Measurements from ENCODE around the gene ADAMTS16.

The ADAMTS16 gene

DNA sequence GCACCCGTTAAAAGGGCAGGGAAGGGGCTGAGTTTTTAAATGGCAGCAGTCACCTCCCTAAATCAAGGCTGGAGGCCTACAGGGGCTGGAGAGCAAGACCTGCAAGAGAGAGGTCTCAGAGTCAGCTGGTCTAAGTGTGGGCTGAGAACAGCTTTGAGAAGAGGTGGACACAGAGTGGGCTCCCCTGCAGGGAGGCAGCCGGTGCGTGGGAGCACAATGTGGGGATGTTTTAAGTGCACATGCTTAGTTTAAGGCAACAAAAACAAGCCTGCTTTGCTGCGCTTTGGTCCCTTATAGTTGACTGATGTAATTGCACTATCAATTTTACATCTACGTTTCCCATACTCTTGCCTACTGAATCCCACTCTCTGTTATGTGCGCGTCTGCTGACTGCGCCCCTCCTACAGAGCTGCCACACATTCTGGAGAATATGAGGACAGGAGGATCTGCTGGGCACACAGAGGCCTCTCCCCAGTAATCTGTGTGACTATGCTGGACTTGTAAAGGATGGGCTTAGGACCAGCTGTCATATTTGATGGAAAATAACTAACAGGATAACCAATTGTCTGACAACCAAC, 220.3 kb downstream of the ADAMTS16 start:
- DNase-seq (ENCODE audit: low spot score): no peak
- TF ChIP-seq, protein P1, sequence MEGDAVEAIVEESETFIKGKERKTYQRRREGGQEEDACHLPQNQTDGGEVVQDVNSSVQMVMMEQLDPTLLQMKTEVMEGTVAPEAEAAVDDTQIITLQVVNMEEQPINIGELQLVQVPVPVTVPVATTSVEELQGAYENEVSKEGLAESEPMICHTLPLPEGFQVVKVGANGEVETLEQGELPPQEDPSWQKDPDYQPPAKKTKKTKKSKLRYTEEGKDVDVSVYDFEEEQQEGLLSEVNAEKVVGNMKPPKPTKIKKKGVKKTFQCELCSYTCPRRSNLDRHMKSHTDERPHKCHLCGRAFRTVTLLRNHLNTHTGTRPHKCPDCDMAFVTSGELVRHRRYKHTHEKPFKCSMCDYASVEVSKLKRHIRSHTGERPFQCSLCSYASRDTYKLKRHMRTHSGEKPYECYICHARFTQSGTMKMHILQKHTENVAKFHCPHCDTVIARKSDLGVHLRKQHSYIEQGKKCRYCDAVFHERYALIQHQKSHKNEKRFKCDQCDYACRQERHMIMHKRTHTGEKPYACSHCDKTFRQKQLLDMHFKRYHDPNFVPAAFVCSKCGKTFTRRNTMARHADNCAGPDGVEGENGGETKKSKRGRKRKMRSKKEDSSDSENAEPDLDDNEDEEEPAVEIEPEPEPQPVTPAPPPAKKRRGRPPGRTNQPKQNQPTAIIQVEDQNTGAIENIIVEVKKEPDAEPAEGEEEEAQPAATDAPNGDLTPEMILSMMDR (IDR thresholded peaks at IDR 0.05): no peak
- no peak overlapping the region for H3K4me3 ChIP-seq
- no peak overlapping the region for H3K27ac ChIP-seq

DNA sequence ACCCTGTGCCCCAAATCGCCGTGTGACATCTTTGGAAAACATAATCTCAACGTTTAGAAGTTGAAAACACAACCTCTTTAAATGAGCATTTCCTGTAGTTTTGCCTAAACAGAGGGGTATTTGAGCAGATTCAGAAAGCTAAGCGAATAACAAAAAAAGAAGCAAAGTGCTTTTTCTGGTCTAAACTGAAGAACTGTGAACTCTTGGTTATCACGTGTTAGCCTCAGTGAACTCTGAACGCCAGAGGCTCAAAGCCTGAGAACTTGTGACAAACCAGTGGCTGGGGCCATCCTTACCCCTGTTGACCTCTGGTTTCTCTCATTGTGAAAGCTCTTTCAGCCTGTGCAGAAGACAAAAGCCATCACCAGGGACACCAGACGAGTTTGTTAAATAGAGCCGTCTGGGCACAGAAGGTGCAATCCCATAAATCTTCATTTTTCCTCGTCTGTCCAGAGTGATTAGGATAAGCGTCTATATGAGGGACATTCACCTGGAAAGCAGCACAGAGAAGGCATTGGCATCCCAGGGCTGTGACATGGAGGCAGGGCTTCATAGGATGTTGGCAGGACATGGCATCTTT, 220.9 kb downstream of the ADAMTS16 start:
- TF ChIP-seq, protein P1 (IDR thresholded peaks at IDR 0.05): no peak
- Histone ChIP-seq H3K4me3 (no peak overlapping the region), H3K27ac (no peak overlapping the region)
- DNase-seq (ENCODE audit: low spot score): no peak

DNA sequence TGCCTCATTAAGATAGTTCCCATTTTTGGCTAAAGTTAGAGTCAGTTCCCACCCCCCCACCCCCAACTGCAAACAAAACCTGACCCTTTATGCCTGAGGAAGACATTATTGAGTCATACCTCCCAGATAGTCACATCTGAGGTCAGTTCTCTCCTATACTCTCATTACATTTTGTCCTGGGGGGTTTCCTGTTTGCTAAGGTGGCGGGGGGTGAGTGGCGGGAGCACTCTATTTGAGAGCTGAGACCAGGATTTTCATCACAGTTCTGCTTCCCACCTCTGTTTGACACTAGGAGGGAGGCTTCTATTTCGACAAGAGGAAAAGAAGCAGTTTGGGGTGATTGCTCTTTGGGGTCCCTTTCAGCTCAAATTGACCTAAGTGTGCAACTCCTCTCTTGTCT, 222.9 kb downstream of the ADAMTS16 start:
- no peak for DNase-seq (ENCODE audit: low spot score)
- H3K4me3 ChIP-seq: no peak overlapping the region
- no peak overlapping the region for H3K27ac ChIP-seq
- TF ChIP-seq, protein P1 (IDR thresholded peaks at IDR 0.05): no peak

DNA sequence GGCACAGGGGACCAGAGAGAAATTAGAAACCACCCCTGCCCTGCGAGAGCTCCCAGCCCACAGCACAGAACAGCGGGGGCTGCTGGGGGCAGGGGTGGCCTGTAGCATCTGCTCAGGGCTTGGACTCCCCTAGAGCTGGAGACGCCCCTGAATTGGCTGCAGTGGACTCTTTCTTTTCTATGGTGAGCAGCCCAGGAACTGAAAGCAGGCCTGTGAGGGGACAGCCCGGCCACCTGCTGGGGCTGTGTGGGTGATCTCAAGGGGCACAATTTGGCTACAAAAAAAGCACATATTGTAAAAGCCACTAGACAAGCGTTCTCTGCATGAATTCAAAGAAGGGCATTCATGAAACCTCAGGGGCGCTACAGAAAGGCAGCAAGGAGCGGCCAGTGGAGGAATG, 224.8 kb downstream of the ADAMTS16 start:
- TF ChIP-seq, protein P1 (IDR thresholded peaks at IDR 0.05): no peak
- no peak overlapping the region for H3K27ac ChIP-seq
- H3K4me3 ChIP-seq: no peak overlapping the region
- DNase-seq (ENCODE audit: low spot score): no peak

DNA sequence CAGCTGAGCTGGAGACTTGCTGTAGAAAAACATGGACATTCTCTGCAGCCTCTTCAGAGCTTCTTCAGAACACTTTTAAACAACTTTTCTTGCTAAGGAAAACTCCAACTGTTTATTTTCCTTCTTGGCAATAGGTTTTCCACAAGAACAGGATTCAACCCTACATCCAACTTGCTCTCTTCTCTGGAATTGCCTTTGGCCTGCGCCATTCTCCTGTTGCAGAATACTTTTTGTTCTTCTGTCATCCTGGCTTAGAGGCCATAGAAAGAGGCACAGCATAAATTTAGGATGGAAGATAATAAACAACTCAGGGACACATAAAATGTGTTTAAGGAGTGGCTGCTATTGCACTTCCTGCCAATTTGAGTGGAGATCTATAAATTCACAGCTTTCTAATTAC, 227.6 kb downstream of the ADAMTS16 start:
- no peak for DNase-seq (ENCODE audit: low spot score)
- TF ChIP-seq, protein P1 (IDR thresholded peaks at IDR 0.05): no peak
- H3K4me3 ChIP-seq: no peak overlapping the region
- no peak overlapping the region for H3K27ac ChIP-seq

DNA sequence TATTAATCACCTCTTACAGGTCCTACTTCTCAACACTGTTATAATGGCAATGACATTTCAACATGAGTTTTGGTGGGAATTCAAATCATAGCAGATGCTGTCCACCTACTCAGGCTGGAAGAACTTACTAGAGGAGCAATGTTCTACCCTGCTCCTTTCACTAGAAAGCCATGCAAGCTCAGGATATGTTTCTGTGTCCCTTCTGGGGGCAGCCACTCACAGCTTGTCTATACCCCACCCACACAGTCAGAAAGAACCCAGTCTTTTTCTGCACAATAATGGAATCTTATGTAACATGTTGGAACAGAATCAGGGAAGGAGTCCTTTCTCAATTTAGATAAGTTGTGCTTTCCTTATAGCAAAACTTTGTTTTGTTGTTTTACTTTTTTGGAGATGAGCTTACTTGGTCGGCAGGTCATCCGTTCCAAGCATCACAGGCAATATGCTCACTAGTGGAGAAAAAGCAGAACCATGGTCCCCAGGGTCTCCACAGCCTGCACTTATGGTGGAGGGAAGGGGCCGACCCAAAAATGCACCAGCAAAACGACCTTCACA, 229.0 kb downstream of the ADAMTS16 start:
- no peak overlapping the region for H3K4me3 ChIP-seq

More for the DNA sequence above, 229.0 kb downstream of the ADAMTS16 start:
- TF ChIP-seq, protein P1 (IDR thresholded peaks at IDR 0.05): no peak
- no peak overlapping the region for H3K27ac ChIP-seq
- DNase-seq (ENCODE audit: low spot score): no peak

All from coronary artery (tissue), 2 donors.